Mononuclear cell (primary cell): ENCODE results near the gene FAM20A. TPM values are rescaled to one million over a fixed set of nuclear protein-coding genes. Genes with fewer than 3 reads are reported as not detected.

Experiments
- H3K27me3 ChIP-seq: 2 replicates; pipeline ENCODE4 v1.6.0; 2011; ENCODE audit warnings: low read length, control low read depth; ENCODE audit not compliant: insufficient read depth
- H3K4me1 ChIP-seq: 2 replicates; pipeline ENCODE4 v1.5.1; 2011; ENCODE audit warnings: mild to moderate bottlenecking, low read length, control low read depth; ENCODE audit not compliant: insufficient read depth
- H3K4me3 ChIP-seq: 2 replicates; pipeline ENCODE4 v1.5.1; 2011; ENCODE audit warnings: mild to moderate bottlenecking, low read length, moderate library complexity
- H3K9me3 ChIP-seq: 2 replicates; pipeline ENCODE4 v1.5.1; 2011; ENCODE audit warnings: low read depth, mild to moderate bottlenecking, control low read depth, low read length
- total RNA-seq: library from RNA; depleted of rRNA; stranded (reverse); fragments of >200 nt; gene quantifications from one replicate; pipeline ENCODE4 v1.2.3, GENCODE V29; 2012

Gene FAM20A
- total RNA-seq, 1 donor, result 2.4 TPM

GRCh38 chr17:68614718-68615117 is 13.6 kb upstream of the FAM20A start:
- no peak overlapping the region for H3K4me3 ChIP-seq

GRCh38 chr17:68613739-68614298 is 12.7 kb upstream of the FAM20A start:
- Histone ChIP-seq H3K4me1 (no peaks in the 10 kb centered on the region), H3K27me3 (peaks cover 11% of the 10 kb centered on the region), H3K4me3 (no peak overlapping the region), H3K9me3 (peaks cover 16% of the 10 kb centered on the region)

More at GRCh38 chr17:68614718-68615117, 13.6 kb upstream of the FAM20A start:
- Histone ChIP-seq H3K27me3 (peaks cover 12% of the 10 kb centered on the region), H3K4me1 (no peaks in the 10 kb centered on the region), H3K9me3 (peaks cover 7% of the 10 kb centered on the region)

- peaks cover 24% of the 10 kb centered on the region for H3K9me3 ChIP-seq
- H3K4me1 ChIP-seq, result no peaks in the 10 kb centered on the region
- H3K27me3 ChIP-seq, result peaks cover 5% of the 10 kb centered on the region
- H3K4me3 ChIP-seq, result no peak overlapping the region
Observed at GRCh38 chr17:68612923-68613292, 11.7 kb upstream of the FAM20A start.

GRCh38 chr17:68612209-68612922 is 11.2 kb upstream of the FAM20A start:
- Histone ChIP-seq H3K9me3 (peaks cover 30% of the 10 kb centered on the region), H3K4me1 (no peaks in the 10 kb centered on the region), H3K27me3 (peaks cover 3% of the 10 kb centered on the region), H3K4me3 (no peak overlapping the region)

- no peaks in the 10 kb centered on the region for H3K4me1 ChIP-seq
- peaks cover 33% of the 10 kb centered on the region for H3K9me3 ChIP-seq
- H3K4me3 ChIP-seq, result no peak overlapping the region
- H3K27me3 ChIP-seq, result peaks cover 3% of the 10 kb centered on the region
Observed at GRCh38 chr17:68611353-68612208, 10.4 kb upstream of the FAM20A start.

GRCh38 chr17:68610554-68610953 is 9.4 kb upstream of the FAM20A start:
- H3K9me3 ChIP-seq, result peaks cover 33% of the 10 kb centered on the region
- H3K27me3 ChIP-seq, result peaks cover 2% of the 10 kb centered on the region
- H3K4me1 ChIP-seq, result no peaks in the 10 kb centered on the region
- H3K4me3 ChIP-seq, result no peak overlapping the region

GRCh38 chr17:68608515-68609130 is 7.5 kb upstream of the FAM20A start:
- Histone ChIP-seq H3K4me3 (no peak overlapping the region), H3K4me1 (peaks cover 3% of the 10 kb centered on the region), H3K9me3 (peaks cover 33% of the 10 kb centered on the region), H3K27me3 (no peaks in the 10 kb centered on the region)

- H3K4me3 ChIP-seq, result no peak overlapping the region
- H3K27me3 ChIP-seq, result peaks cover 13% of the 10 kb centered on the region
- peaks cover 21% of the 10 kb centered on the region for H3K4me1 ChIP-seq
- H3K9me3 ChIP-seq, result peaks cover 33% of the 10 kb centered on the region
Observed at GRCh38 chr17:68606451-68607307, 5.5 kb upstream of the FAM20A start.

GRCh38 chr17:68605914-68606313 is 4.7 kb upstream of the FAM20A start:
- Histone ChIP-seq H3K4me3 (no peak overlapping the region), H3K9me3 (peaks cover 33% of the 10 kb centered on the region), H3K4me1 (peaks cover 28% of the 10 kb centered on the region)

GRCh38 chr17:68603656-68604055 is 2.5 kb upstream of the FAM20A start:
- H3K4me1 ChIP-seq, result peaks cover 47% of the 10 kb centered on the region
- peaks cover 31% of the 10 kb centered on the region for H3K27me3 ChIP-seq
- no peak overlapping the region for H3K4me3 ChIP-seq
- peaks cover 16% of the 10 kb centered on the region for H3K9me3 ChIP-seq

More at GRCh38 chr17:68605914-68606313, 4.7 kb upstream of the FAM20A start:
- H3K27me3 ChIP-seq, result peaks cover 16% of the 10 kb centered on the region

GRCh38 chr17:68603027-68603426 is 1.9 kb upstream of the FAM20A start:
- H3K4me3 ChIP-seq, result no peak overlapping the region
- peaks cover 50% of the 10 kb centered on the region for H3K4me1 ChIP-seq
- H3K27me3 ChIP-seq, result peaks cover 37% of the 10 kb centered on the region
- peaks cover 10% of the 10 kb centered on the region for H3K9me3 ChIP-seq

GRCh38 chr17:68602289-68602688 is 1.1 kb upstream of the FAM20A start:
- Histone ChIP-seq H3K27me3 (peaks cover 43% of the 10 kb centered on the region), H3K4me3 (no peak overlapping the region), H3K9me3 (peaks cover 3% of the 10 kb centered on the region), H3K4me1 (peaks cover 51% of the 10 kb centered on the region)

- H3K27me3 ChIP-seq, result peaks cover 43% of the 10 kb centered on the region
- peaks cover 51% of the 10 kb centered on the region for H3K4me1 ChIP-seq
- H3K9me3 ChIP-seq, result no peaks in the 10 kb centered on the region
- no peak overlapping the region for H3K4me3 ChIP-seq
Observed at GRCh38 chr17:68601565-68602288, 560 bp upstream of the FAM20A start.
